ENCODE data around the gene ST3GAL3.

Gene ST3GAL3

GRCh38 chr1:43975249-43975961, 268.1 kb downstream of the ST3GAL3 start:
- Histone ChIP-seq H3K4me3 (replicated peaks; ENCODE audit: low read depth, low read length) (peak overlapping the region; percentile 91), H3K36me3 (ENCODE audit: control insufficient read depth, insufficient read depth, low read length) (peaks cover 17% of the 10 kb centered on the region), H3K27me3 (replicated peaks; ENCODE audit: control insufficient read depth, insufficient read depth, low read length) (no peaks in the 10 kb centered on the region)
- DNase-seq (ENCODE audit: extremely low read depth, insufficient read length) = peak; percentile 58
- TF ChIP-seq, protein P1, sequence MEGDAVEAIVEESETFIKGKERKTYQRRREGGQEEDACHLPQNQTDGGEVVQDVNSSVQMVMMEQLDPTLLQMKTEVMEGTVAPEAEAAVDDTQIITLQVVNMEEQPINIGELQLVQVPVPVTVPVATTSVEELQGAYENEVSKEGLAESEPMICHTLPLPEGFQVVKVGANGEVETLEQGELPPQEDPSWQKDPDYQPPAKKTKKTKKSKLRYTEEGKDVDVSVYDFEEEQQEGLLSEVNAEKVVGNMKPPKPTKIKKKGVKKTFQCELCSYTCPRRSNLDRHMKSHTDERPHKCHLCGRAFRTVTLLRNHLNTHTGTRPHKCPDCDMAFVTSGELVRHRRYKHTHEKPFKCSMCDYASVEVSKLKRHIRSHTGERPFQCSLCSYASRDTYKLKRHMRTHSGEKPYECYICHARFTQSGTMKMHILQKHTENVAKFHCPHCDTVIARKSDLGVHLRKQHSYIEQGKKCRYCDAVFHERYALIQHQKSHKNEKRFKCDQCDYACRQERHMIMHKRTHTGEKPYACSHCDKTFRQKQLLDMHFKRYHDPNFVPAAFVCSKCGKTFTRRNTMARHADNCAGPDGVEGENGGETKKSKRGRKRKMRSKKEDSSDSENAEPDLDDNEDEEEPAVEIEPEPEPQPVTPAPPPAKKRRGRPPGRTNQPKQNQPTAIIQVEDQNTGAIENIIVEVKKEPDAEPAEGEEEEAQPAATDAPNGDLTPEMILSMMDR (IDR thresholded peaks at IDR 0.05; ENCODE audit: insufficient read depth, low read length, poor library complexity, severe bottlenecking) = no peak

DNA sequence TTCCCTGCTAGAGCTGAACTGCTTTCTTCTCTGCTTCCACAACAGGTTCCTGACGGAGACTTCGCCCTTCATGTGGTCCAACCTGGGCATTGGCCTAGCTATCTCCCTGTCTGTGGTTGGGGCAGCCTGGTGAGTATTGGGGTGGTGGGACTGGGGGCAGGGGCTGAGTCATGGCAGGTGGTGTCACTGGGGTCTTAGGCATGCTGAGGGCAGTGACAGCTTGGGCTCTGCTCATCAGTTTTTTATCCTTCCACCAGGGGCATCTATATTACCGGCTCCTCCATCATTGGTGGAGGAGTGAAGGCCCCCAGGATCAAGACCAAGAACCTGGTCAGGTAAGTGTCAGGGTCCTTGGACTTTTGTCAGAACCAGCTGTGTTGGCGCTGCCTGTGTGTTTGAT, 268.7 kb downstream of the ST3GAL3 start:
- TF ChIP-seq, protein P1 (IDR thresholded peaks at IDR 0.05; ENCODE audit: insufficient read depth, low read length, poor library complexity, severe bottlenecking) = no peak
- Histone ChIP-seq H3K27me3 (replicated peaks; ENCODE audit: control insufficient read depth, insufficient read depth, low read length) (no peaks in the 10 kb centered on the region), H3K36me3 (ENCODE audit: control insufficient read depth, insufficient read depth, low read length) (peaks cover 17% of the 10 kb centered on the region), H3K4me3 (replicated peaks; ENCODE audit: low read depth, low read length) (peak overlapping the region; percentile 91)
- DNase-seq (ENCODE audit: extremely low read depth, insufficient read length) = no peak

GRCh38 chr1:43976890-43977289, 269.6 kb downstream of the ST3GAL3 start:
- DNase-seq (ENCODE audit: extremely low read depth, insufficient read length) = no peak
- TF ChIP-seq, protein P1 (IDR thresholded peaks at IDR 0.05; ENCODE audit: insufficient read depth, low read length, poor library complexity, severe bottlenecking) = no peak
- no peak overlapping the region for H3K4me3 ChIP-seq (replicated peaks; ENCODE audit: low read depth, low read length)
- peaks cover 15% of the 10 kb centered on the region for H3K36me3 ChIP-seq (ENCODE audit: control insufficient read depth, insufficient read depth, low read length)
- no peaks in the 10 kb centered on the region for H3K27me3 ChIP-seq (replicated peaks; ENCODE audit: control insufficient read depth, insufficient read depth, low read length)

DNA sequence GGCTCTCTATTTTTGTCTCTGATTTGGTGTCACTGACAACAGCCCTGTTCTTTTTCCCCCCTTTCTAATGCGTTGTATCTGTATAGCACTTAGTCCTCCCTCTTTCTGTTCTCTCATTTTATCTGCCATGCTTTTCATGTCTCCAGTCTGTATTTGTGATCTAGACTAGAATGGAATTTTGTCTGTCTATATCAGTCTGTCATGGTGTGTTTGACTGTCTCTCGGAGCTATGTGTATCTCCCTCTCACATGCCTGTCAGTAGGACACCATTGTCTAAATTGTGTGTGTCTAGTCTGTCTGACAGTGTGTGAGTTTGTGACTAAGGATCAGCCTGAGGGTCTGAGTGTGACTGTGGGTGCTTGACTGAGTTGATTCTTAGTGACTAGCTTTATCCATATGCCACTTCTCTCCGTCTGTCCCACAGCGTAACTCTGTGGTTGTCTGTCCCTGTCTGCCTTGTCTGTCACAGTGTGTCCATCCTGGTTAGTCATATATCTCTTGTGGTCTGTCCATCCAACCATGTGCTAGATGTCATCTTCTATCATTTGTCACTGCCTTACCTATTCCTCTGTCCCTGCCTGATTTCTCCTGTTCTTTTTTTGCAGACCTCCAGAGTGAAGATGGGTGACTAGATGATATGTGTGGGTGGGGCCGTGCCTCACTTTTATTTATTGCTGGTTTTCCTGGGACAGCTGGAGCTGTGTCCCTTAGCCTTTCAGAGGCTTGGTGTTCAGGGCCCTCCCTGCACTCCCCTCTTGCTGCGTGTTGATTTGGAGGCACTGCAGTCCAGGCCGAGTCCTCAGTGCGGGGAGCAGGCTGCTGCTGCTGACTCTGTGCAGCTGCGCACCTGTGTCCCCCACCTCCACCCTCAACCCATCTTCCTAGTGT, 270.3 kb downstream of the ST3GAL3 start:
- peaks cover 15% of the 10 kb centered on the region for H3K36me3 ChIP-seq (ENCODE audit: control insufficient read depth, insufficient read depth, low read length)
- DNase-seq (ENCODE audit: extremely low read depth, insufficient read length) = no peak
- H3K4me3 ChIP-seq (replicated peaks; ENCODE audit: low read depth, low read length) = no peak overlapping the region

DNA sequence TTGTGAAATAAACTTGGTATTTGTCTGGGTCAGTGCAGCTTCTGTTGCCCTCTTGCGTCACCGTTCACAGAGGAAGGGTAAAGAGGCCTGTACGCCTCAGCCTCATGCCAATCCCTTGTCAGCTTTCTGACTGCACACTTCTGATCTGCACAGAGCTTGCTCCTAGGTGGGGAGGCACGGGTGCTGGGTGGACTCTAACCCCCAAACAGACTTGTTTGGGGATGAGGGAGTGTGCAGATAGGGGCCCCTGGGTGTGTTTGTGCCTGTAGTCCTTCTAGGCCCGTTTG, 270.9 kb downstream of the ST3GAL3 start:
- Histone ChIP-seq H3K27me3 (replicated peaks; ENCODE audit: control insufficient read depth, insufficient read depth, low read length) (no peaks in the 10 kb centered on the region), H3K4me3 (replicated peaks; ENCODE audit: low read depth, low read length) (peak overlapping the region; percentile 70), H3K36me3 (ENCODE audit: control insufficient read depth, insufficient read depth, low read length) (peaks cover 15% of the 10 kb centered on the region)
- TF ChIP-seq, protein P1 (IDR thresholded peaks at IDR 0.05; ENCODE audit: insufficient read depth, low read length, poor library complexity, severe bottlenecking) = no peak
- DNase-seq (ENCODE audit: extremely low read depth, insufficient read length) = no peak

More for the DNA sequence above, 270.3 kb downstream of the ST3GAL3 start:
- no peaks in the 10 kb centered on the region for H3K27me3 ChIP-seq (replicated peaks; ENCODE audit: control insufficient read depth, insufficient read depth, low read length)
- TF ChIP-seq, protein P1 (IDR thresholded peaks at IDR 0.05; ENCODE audit: insufficient read depth, low read length, poor library complexity, severe bottlenecking) = no peak

Data from GM06990 (cell line).